ENCODE data around the gene MCEE.

MCEE gene

DNA sequence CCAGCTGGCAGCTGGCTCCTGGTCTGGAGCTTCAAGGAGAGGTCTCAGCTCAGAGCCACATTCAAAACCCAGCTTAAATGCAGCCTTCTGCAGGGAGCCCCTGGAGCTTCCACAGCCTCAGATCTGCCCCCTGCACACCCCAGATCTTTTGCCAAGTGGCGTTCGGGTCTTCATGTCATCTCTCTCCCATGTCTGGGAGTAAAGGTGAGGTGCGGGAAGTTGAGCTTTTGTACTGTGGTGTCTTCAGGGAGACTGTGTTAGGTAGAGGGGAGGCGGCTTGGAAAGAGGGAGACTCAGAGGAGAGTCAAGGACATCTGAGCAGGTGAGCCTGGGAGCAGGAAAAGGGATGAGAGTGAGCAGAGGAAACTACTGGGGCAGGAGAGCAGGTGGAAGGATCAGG lies 25.8 kb upstream of the MCEE start:
- H3K4me3 ChIP-seq (ENCODE audit: low read depth, low read length): no peak overlapping the region
- TF ChIP-seq, protein P1, sequence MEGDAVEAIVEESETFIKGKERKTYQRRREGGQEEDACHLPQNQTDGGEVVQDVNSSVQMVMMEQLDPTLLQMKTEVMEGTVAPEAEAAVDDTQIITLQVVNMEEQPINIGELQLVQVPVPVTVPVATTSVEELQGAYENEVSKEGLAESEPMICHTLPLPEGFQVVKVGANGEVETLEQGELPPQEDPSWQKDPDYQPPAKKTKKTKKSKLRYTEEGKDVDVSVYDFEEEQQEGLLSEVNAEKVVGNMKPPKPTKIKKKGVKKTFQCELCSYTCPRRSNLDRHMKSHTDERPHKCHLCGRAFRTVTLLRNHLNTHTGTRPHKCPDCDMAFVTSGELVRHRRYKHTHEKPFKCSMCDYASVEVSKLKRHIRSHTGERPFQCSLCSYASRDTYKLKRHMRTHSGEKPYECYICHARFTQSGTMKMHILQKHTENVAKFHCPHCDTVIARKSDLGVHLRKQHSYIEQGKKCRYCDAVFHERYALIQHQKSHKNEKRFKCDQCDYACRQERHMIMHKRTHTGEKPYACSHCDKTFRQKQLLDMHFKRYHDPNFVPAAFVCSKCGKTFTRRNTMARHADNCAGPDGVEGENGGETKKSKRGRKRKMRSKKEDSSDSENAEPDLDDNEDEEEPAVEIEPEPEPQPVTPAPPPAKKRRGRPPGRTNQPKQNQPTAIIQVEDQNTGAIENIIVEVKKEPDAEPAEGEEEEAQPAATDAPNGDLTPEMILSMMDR (IDR thresholded peaks at IDR 0.05; ENCODE audit: low read depth, low read length, missing control alignments): no peak
- DNase-seq (ENCODE audit: low read depth): no peak
- in situ Hi-C loops (cut with HindIII; ENCODE audit: low sequenced_read_pairs): no loop called here

DNA sequence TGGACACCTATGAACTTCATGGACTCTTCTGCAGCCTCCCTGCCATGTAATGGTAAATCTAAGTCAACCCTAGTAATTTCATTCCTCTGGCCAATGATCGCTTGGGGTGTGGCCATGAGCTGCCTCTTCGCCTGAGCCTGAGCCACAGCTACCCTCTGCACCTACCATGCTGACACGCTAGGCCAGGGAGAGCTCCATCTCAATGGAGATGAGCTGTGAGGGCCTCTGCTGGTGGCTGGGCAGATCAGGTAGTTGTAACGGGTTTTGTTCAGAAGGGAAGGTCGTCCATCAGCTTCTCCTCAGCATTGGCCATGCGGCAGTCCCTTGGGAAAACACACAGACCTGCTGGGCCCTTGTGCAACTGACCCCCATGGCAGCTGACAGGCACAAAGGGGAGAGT lies 24.8 kb upstream of the MCEE start:
- TF ChIP-seq, protein P1 (IDR thresholded peaks at IDR 0.05; ENCODE audit: low read depth, low read length, missing control alignments): no peak

DNA sequence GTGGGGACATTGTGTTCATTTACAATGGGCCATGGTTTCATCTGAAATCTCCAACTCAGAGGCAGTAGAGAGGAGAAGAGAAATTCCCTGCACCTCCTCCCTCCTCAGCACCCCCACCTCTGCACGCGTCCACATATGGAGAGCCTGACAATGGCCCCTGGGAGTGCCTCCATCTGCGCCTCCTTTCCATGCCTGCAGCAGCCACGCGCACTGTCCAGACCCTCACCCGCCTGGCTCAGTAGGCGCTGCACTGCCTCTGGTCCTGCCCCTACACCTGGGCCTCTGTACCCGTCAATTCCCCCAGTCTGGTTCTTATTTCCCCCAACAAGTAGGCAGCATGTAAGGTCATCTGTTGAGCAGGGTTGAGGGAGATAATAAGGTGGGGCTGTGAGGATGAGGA lies 24.2 kb upstream of the MCEE start:
- no peak for DNase-seq (ENCODE audit: low read depth)
- in situ Hi-C loops (cut with HindIII; ENCODE audit: low sequenced_read_pairs): no loop called here
- TF ChIP-seq, protein P1 (IDR thresholded peaks at IDR 0.05; ENCODE audit: low read depth, low read length, missing control alignments): no peak
- no peak overlapping the region for H3K4me3 ChIP-seq (ENCODE audit: low read depth, low read length)

More for the DNA sequence above, 24.8 kb upstream of the MCEE start:
- no peak for DNase-seq (ENCODE audit: low read depth)
- in situ Hi-C loops (cut with HindIII; ENCODE audit: low sequenced_read_pairs): no loop called here
- no peak overlapping the region for H3K4me3 ChIP-seq (ENCODE audit: low read depth, low read length)

DNA sequence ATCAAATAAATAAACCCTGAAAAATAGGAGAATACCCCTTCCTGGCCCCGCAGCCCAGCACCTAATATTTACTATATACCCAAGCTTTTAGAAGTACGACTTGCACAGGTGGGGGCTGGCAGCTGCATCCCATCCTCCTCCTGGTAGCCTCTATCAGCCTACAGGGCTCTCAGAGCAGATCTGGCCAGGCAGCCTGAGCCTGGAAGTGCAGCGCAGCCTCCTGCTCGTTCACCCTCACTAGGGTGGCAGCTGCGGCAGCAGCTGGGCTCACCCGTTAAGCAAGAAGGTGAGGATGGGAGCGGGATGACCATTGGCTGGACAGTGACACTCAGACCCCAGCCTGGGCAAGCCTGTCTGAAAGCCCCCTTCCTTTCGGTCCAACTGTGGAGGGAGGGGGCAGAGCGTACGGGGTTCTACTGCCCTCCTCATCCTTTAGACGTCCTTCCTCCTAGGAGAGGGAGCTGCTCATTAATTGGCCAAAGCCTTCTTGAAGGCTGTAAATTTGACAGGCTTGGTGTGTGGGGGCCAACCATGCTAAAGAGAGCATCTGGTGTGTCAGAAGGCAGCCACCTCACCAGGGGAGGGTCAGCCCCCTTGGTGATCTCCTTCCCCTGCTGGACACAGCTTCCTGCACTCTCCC lies 23.7 kb upstream of the MCEE start:
- H3K4me3 ChIP-seq (ENCODE audit: low read depth, low read length): no peak overlapping the region
- TF ChIP-seq, protein P1 (IDR thresholded peaks at IDR 0.05; ENCODE audit: low read depth, low read length, missing control alignments): no peak
- in situ Hi-C loops (cut with HindIII; ENCODE audit: low sequenced_read_pairs): no loop called here
- no peak for DNase-seq (ENCODE audit: low read depth)

DNA sequence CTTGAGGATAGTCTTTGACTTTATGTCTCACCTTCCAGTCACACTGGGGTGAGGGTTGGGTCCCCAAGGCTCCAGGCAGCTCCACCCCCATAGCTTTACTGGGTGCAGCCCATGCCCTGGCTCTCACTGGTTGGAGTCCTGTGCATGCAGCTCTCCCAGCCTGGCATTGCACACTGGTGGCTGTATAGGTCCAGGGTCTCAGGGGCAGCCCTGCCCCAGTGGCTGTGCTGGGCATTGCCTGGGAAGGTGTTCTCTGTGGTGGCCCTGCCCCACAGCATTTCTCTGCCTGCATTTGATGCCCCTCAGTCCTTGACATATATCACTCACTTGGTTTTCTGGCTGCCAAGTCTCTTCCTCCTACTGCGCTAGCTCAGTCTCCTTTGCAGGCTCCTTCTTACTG lies 21.6 kb upstream of the MCEE start:
- in situ Hi-C loops (cut with HindIII; ENCODE audit: low sequenced_read_pairs): no loop called here
- TF ChIP-seq, protein P1 (IDR thresholded peaks at IDR 0.05; ENCODE audit: low read depth, low read length, missing control alignments): no peak
- DNase-seq (ENCODE audit: low read depth): no peak
- no peak overlapping the region for H3K4me3 ChIP-seq (ENCODE audit: low read depth, low read length)

DNA sequence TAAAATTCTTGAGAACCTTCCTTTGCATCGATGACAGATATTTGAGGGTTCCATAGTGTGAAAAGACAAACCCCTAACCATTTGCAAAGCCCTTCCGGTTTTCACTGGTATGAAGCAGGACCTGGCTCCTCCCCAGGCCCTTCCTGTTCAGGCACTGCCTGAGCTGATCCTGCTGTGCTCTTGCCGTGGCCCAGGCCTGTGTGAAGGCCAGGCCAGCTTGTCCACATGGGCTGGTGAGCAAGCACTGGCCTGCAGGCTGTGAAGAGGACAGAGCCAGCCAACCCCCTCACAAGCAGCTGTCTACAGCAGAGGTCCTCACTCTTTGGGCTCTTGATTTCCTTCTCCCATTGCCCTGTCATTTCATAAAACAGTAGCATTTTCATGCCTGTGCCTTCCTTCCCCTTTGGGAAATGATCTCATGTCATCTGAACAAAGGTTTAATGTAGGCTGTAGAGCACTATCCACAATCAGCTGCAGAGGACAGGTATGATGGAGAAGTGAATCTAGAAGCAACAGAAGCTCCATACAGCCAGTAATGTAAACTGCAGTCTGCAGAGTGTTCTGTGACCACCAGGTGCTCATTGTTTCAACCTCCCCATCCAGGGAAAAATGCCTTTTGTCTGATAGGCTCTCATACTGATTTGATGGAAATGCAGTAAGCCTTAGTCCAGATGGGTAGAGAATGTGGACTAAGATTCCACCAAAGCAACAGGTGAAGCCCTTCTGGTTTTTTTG lies 20.2 kb upstream of the MCEE start:
- in situ Hi-C loops (cut with HindIII; ENCODE audit: low sequenced_read_pairs): no loop called here
- TF ChIP-seq, protein P1 (IDR thresholded peaks at IDR 0.05; ENCODE audit: low read depth, low read length, missing control alignments): no peak
- no peak overlapping the region for H3K4me3 ChIP-seq (ENCODE audit: low read depth, low read length)
- no peak for DNase-seq (ENCODE audit: low read depth)
